Esophagus squamous epithelium (tissue), 4 donors: ENCODE results near the gene DBT.

Source experiments
- POLR2A ChIP-seq, 4 donors: fragments of 450-650 bp; IDR thresholded peaks; one replicate each; pipeline ENCODE4 v1.6.1; 2017; ENCODE audit warnings: antibody characterized with exemption in 4 of 4, mild to moderate bottlenecking in 4 of 4, moderate library complexity in 3 of 4
- TF ChIP-seq, protein P1 (sequence below), 6 experiments: fragments of 450-650 bp in 4 of 6; fragments of 200-600 bp in 2 of 6; sonication (generic) in 2 of 6; IDR thresholded peaks; one replicate each; pipeline ENCODE4 v1.5.1; 2016 to 2019; ENCODE audit warnings: antibody characterized with exemption in 6 of 6, mild to moderate bottlenecking in 4 of 6, moderate library complexity in 4 of 6

- TF ChIP-seq, protein P1, sequence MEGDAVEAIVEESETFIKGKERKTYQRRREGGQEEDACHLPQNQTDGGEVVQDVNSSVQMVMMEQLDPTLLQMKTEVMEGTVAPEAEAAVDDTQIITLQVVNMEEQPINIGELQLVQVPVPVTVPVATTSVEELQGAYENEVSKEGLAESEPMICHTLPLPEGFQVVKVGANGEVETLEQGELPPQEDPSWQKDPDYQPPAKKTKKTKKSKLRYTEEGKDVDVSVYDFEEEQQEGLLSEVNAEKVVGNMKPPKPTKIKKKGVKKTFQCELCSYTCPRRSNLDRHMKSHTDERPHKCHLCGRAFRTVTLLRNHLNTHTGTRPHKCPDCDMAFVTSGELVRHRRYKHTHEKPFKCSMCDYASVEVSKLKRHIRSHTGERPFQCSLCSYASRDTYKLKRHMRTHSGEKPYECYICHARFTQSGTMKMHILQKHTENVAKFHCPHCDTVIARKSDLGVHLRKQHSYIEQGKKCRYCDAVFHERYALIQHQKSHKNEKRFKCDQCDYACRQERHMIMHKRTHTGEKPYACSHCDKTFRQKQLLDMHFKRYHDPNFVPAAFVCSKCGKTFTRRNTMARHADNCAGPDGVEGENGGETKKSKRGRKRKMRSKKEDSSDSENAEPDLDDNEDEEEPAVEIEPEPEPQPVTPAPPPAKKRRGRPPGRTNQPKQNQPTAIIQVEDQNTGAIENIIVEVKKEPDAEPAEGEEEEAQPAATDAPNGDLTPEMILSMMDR (IDR thresholded peaks at IDR 0.05), result no peak
- no peak for TF ChIP-seq POLR2A (IDR thresholded peaks at IDR 0.05)
These were observed 9.7 kb downstream of the DBT start for GRCh38 chr1:100239961-100240360.
